NCI-H226 (cell line): Measurements from ENCODE around the gene TF.
"Not testable (repeated sequence)": the region's sequence is repeated elsewhere in the genome, so short reads cannot be mapped to it uniquely, and the experiment has no call there.

ENCODE experiments used
- DNase-seq: peaks from one replicate; pipeline ENCODE4 v3.0.0-alpha.2; 2015

Gene TF

GRCh38 chr3:133745981-133746711, at the start of gene TF:
TF (plus strand) TSS chr3:133746393; CDS start chr3:133746441, 48 bp downstream.
- no peak for DNase-seq

GRCh38 chr3:133697960-133698359, 48.2 kb upstream of the TF start:
- DNase-seq, result no peak

GRCh38 chr3:133699467-133699866, 46.7 kb upstream of the TF start:
- DNase-seq, result no peak

GRCh38 chr3:133699903-133700302, 46.3 kb upstream of the TF start:
- DNase-seq, result no peak

- no peak for DNase-seq
Measured at GRCh38 chr3:133700351-133700750, 45.8 kb upstream of the TF start.

- DNase-seq, result no peak
Measured at GRCh38 chr3:133701435-133702358, 44.5 kb upstream of the TF start.

GRCh38 chr3:133703915-133704314, 42.3 kb upstream of the TF start:
- DNase-seq, result no peak

- no peak for DNase-seq
Measured at GRCh38 chr3:133706033-133706432, 40.2 kb upstream of the TF start.

GRCh38 chr3:133709139-133709750, 36.9 kb upstream of the TF start:
- no peak for DNase-seq

- DNase-seq, result no peak
Measured at GRCh38 chr3:133711013-133711412, 35.2 kb upstream of the TF start.

GRCh38 chr3:133712017-133712416, 34.2 kb upstream of the TF start:
- no peak for DNase-seq

- no peak for DNase-seq
Measured at GRCh38 chr3:133713347-133713746, 32.8 kb upstream of the TF start.

- DNase-seq, result no peak
Measured at GRCh38 chr3:133717424-133717823, 28.8 kb upstream of the TF start.

- DNase-seq, result no peak
Measured at GRCh38 chr3:133722935-133723334, 23.3 kb upstream of the TF start.

GRCh38 chr3:133730993-133731392, 15.2 kb upstream of the TF start:
- DNase-seq, result no peak

GRCh38 chr3:133732231-133732630, 14.0 kb upstream of the TF start:
- not testable (repeated sequence) for DNase-seq

- no peak for DNase-seq
Measured at GRCh38 chr3:133733226-133733625, 13.0 kb upstream of the TF start.

GRCh38 chr3:133734305-133734704, 11.9 kb upstream of the TF start:
- DNase-seq, result no peak

GRCh38 chr3:133742351-133743091, 3.7 kb upstream of the TF start:
- no peak for DNase-seq

GRCh38 chr3:133744241-133744640, 2.0 kb upstream of the TF start:
- no peak for DNase-seq

GRCh38 chr3:133745108-133745507, 1.1 kb upstream of the TF start:
- no peak for DNase-seq

GRCh38 chr3:133746712-133747066, 496 bp downstream of the TF start:
- DNase-seq, result no peak

GRCh38 chr3:133747373-133747772, 1.2 kb downstream of the TF start:
- DNase-seq, result no peak
